NB4 (cell line): ENCODE measurements around the gene CCDC27.

Experiments used
- CTCF ChIP-seq: IDR thresholded peaks from one replicate; pipeline ENCODE4 v1.5.1; 2012; ENCODE audit warnings: low read depth, low read length
- MYC ChIP-seq: IDR thresholded peaks from 2 replicates; pipeline ENCODE4 v1.6.1; 2011; ENCODE audit warnings: low read depth, low read length

GRCh38 chr1:3820316-3820715 lies 68.1 kb downstream of the CCDC27 start:
- TF ChIP-seq CTCF: no peak
- no peak for TF ChIP-seq MYC
